Osteocyte (in vitro differentiated cells): ENCODE results near the gene APP. TPM values are rescaled to one million over a fixed set of nuclear protein-coding genes. Genes with fewer than 3 reads are reported as not detected.
A peak's percentile ranks its signal among the peaks of the same experiment; 100 is the strongest.

ENCODE experiments used
- DNase-seq: peaks from one replicate; pipeline ENCODE4 v3.0.0; 2021; ENCODE audit warnings: mixed read lengths; ENCODE audit not compliant: unreplicated experiment; ENCODE audit errors: extremely low spot score
- H3K27ac Mint-ChIP-seq: one replicate; pipeline ENCODE4 v1.8.0; 2021; ENCODE audit warnings: mild to moderate bottlenecking, mixed read lengths; ENCODE audit not compliant: unreplicated experiment
- H3K27me3 Mint-ChIP-seq: one replicate; pipeline ENCODE4 v1.8.0; 2021; ENCODE audit warnings: mixed read lengths; ENCODE audit not compliant: unreplicated experiment
- H3K36me3 Mint-ChIP-seq: one replicate; pipeline ENCODE4 v1.8.0; 2021; ENCODE audit warnings: mixed read lengths; ENCODE audit not compliant: unreplicated experiment
- H3K4me1 Mint-ChIP-seq: one replicate; pipeline ENCODE4 v1.8.0; 2021; ENCODE audit warnings: mixed read lengths; ENCODE audit not compliant: unreplicated experiment
- H3K4me3 Mint-ChIP-seq: one replicate; pipeline ENCODE4 v1.8.0; 2021; ENCODE audit warnings: mild to moderate bottlenecking, moderate library complexity, mixed read lengths; ENCODE audit not compliant: unreplicated experiment
- H3K9me3 Mint-ChIP-seq: one replicate; pipeline ENCODE4 v1.8.0; 2021; ENCODE audit warnings: mixed read lengths; ENCODE audit not compliant: unreplicated experiment
- total RNA-seq: library from RNA; stranded (reverse); gene quantifications from 2 replicates; pipeline ENCODE4 v1.2.1, GENCODE V29; 2021
- TF ChIP-seq, protein P1 (sequence below): fragments of 200-600 bp; sonication (generic); IDR thresholded peaks from 2 replicates; pipeline ENCODE4 v1.5.0; 2021; ENCODE audit warnings: antibody characterized with exemption, mild to moderate bottlenecking, moderate library complexity

APP gene
- total RNA-seq, 1 donor from 2014 or later = 698 TPM

DNA sequence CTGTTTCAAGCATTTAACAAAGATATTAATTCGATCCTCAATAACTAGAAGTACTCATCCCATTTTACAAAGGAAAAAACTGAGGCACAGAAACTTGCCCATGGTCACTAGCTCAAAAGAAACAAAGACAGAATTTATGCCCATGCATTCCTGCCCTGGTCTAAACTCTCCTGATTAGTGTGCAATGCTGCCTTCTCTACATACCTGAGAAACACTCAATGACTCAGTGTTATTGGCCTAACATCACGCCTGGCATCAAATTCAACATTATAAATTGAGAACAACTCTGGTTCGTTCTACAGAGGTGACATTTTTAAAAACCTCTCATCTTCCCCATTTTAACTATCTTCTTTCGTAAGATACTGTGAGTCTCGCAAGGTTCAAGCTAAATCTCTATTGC, 5.2 kb downstream of the APP start:
- H3K9me3 Mint-ChIP-seq = no peaks in the 10 kb centered on the region
- H3K4me1 Mint-ChIP-seq = peaks cover 48% of the 10 kb centered on the region
- TF ChIP-seq, protein P1, sequence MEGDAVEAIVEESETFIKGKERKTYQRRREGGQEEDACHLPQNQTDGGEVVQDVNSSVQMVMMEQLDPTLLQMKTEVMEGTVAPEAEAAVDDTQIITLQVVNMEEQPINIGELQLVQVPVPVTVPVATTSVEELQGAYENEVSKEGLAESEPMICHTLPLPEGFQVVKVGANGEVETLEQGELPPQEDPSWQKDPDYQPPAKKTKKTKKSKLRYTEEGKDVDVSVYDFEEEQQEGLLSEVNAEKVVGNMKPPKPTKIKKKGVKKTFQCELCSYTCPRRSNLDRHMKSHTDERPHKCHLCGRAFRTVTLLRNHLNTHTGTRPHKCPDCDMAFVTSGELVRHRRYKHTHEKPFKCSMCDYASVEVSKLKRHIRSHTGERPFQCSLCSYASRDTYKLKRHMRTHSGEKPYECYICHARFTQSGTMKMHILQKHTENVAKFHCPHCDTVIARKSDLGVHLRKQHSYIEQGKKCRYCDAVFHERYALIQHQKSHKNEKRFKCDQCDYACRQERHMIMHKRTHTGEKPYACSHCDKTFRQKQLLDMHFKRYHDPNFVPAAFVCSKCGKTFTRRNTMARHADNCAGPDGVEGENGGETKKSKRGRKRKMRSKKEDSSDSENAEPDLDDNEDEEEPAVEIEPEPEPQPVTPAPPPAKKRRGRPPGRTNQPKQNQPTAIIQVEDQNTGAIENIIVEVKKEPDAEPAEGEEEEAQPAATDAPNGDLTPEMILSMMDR = no peak
- no peaks in the 10 kb centered on the region for H3K36me3 Mint-ChIP-seq
- DNase-seq = no peak
- no peak overlapping the region for H3K27ac Mint-ChIP-seq
- H3K27me3 Mint-ChIP-seq = no peaks in the 10 kb centered on the region
- no peak overlapping the region for H3K4me3 Mint-ChIP-seq

DNA sequence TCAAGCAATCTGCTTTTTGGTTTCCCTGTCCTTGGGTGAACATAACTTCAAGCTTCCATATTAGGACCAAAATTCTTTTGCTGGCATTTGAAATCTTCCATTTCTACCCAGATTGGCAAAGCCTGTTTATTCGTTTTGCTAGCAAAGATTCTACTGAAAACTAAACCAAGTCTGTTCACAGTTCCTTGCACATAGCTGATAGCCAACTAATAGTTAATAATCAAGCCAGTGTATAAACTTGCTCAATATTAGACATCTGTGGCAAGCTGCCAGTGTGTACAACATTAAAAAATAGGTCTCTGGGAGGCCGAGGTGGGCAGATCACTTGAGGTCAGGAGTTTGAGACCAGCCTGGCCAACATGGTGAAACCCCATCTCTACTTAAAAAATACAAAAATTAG, 6.3 kb downstream of the APP start:
- H3K4me3 Mint-ChIP-seq = no peak overlapping the region
- peaks cover 5% of the 10 kb centered on the region for H3K36me3 Mint-ChIP-seq
- H3K27ac Mint-ChIP-seq = no peak overlapping the region
- H3K27me3 Mint-ChIP-seq = no peaks in the 10 kb centered on the region
- TF ChIP-seq, protein P1 = no peak
- DNase-seq = no peak
- peaks cover 55% of the 10 kb centered on the region for H3K4me1 Mint-ChIP-seq
- no peaks in the 10 kb centered on the region for H3K9me3 Mint-ChIP-seq

DNA sequence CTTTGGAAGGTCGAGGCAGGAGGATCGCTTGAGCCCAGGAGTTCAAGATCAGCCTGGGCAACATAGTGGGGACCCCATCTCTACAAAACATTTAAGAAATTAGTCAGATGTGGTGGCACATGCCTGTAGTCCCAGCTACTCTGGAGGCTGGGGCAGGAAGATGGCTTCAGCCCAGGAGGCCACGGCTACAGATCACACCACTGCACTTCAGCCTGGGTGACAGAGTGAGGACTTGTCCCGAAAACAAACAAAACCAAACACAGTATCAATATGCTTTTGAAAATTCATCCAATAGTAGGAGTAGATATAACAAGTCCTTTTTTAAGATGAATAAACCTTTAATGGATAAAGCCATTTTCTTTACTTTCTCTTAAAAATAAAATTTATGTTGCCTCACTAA, 8.5 kb downstream of the APP start:
- DNase-seq = no peak
- no peak overlapping the region for H3K4me3 Mint-ChIP-seq
- H3K27ac Mint-ChIP-seq = no peak overlapping the region
- TF ChIP-seq, protein P1 = no peak
- H3K9me3 Mint-ChIP-seq = no peaks in the 10 kb centered on the region
- H3K27me3 Mint-ChIP-seq = no peaks in the 10 kb centered on the region
- peaks cover 52% of the 10 kb centered on the region for H3K4me1 Mint-ChIP-seq
- H3K36me3 Mint-ChIP-seq = peaks cover 8% of the 10 kb centered on the region

DNA sequence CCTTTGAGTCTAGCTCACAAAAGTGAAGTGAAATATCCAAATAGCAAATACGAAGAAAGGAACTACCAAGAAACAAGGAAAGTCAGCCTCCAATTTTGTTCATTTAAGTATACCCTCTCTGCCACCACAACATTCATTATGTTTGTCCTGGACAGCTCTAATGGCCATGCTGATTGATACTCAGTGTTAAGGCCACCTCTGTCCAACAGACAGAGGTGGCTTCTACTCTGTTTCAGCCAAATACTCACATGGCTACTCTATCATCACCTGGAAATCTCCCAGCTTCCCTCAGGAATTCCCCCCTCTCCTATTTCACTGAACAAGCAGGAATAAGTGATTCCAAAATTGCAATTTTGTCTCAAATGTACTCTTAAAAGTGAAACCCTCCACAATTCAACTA, 10.7 kb downstream of the APP start:
- no peaks in the 10 kb centered on the region for H3K27me3 Mint-ChIP-seq
- TF ChIP-seq, protein P1 = no peak

DNA sequence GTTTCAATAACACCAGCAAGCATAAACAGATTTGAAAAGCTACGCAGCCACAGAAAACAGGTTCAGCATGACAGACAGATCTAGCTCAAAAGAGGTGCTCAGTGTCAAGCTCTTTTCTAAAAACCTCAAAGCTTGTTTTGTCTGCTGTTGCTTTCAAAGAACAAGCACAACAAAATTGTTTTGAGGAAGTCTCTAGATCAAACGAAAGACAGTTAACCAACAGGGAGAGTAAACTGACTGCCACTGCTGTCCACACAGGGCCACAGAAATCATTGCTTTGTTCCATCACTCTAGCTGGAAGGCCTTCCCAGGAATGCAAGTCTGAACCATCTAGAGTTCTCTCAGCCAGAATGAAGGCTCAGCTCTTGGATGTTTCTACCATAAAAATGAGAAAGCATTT, 12.8 kb downstream of the APP start:
- TF ChIP-seq, protein P1 = no peak
- H3K4me3 Mint-ChIP-seq = no peak overlapping the region
- H3K27ac Mint-ChIP-seq = peak overlapping the region; percentile 7
- H3K9me3 Mint-ChIP-seq = no peaks in the 10 kb centered on the region
- peaks cover 49% of the 10 kb centered on the region for H3K4me1 Mint-ChIP-seq
- H3K27me3 Mint-ChIP-seq = no peaks in the 10 kb centered on the region
- H3K36me3 Mint-ChIP-seq = peaks cover 8% of the 10 kb centered on the region
- no peak for DNase-seq

More for the DNA sequence above, 10.7 kb downstream of the APP start:
- H3K4me1 Mint-ChIP-seq = peaks cover 37% of the 10 kb centered on the region
- H3K9me3 Mint-ChIP-seq = no peaks in the 10 kb centered on the region
- DNase-seq = no peak
- no peak overlapping the region for H3K27ac Mint-ChIP-seq
- H3K36me3 Mint-ChIP-seq = peaks cover 8% of the 10 kb centered on the region
- no peak overlapping the region for H3K4me3 Mint-ChIP-seq
